Endothelial cell of umbilical vein (primary cell): ENCODE results near the gene COLGALT1. TPM values are rescaled to one million over a fixed set of nuclear protein-coding genes. Genes with fewer than 3 reads are reported as not detected.

Source experiments
- BruUV-seq: library from RNA; stranded (reverse); fragments of 400-500 nt; replicated peaks from 2 replicates; lab custom pipeline; 2021; lab: Mats Ljungman, UMichigan
- CTCF ChIA-PET: fragments of 300-600, 350-600 bp; sonication (Branson Sonifier 250); formaldehyde crosslinking; loops from one replicate; lab custom pipeline; 2021; ENCODE audit warnings: antibody characterized with exemption, inconsistent platforms; lab: Charles Lee
- POLR2A ChIA-PET: fragments of 300-600, 350-600 bp; sonication (Branson Sonifier 250); formaldehyde crosslinking; loops from one replicate; lab custom pipeline; 2021; ENCODE audit warnings: antibody characterized with exemption, inconsistent platforms; lab: Charles Lee
- DNase-seq: peaks from one replicate; pipeline ENCODE4 v3.0.0-alpha.2; 2011; ENCODE audit warnings: low read depth, low spot score
- FAIRE-seq: peaks from 2 replicates; lab custom pipeline; 2011; peaks lifted over from hg19 to GRCh38; lab: Jason Lieb, UNC
- H2AFZ ChIP-seq: 2 replicates; pipeline ENCODE4 v1.6.0; 2012; ENCODE audit warnings: low read depth, low read length, control low read depth, inconsistent platforms
- H3K27ac ChIP-seq: 2 replicates; pipeline ENCODE4 v1.5.1; 2011; ENCODE audit warnings: low read depth, mild to moderate bottlenecking, control low read depth, low read length, moderate library complexity; ENCODE audit not compliant: insufficient read depth
- H3K27me3 ChIP-seq, 2 experiments: 2 replicates each; pipeline versions ENCODE4 v1.6.0 to v1.6.1; 2011; ENCODE audit warnings: low read length in 2 of 2, mixed read lengths in 1 of 2; ENCODE audit not compliant: control insufficient read depth in 2 of 2, insufficient read depth in 2 of 2
- H3K36me3 ChIP-seq, 2 experiments: 2 replicates in 1 of 2; 3 replicates in 1 of 2; pipeline ENCODE4 v1.5.1; 2011; ENCODE audit warnings: low read length in 2 of 2, mild to moderate bottlenecking in 1 of 2, moderate library complexity in 1 of 2; ENCODE audit not compliant: control insufficient read depth in 2 of 2, insufficient read depth in 2 of 2; ENCODE audit errors: extremely low read depth in 1 of 2
- H3K4me1 ChIP-seq: 3 replicates; pipeline ENCODE4 v1.5.1; 2011; ENCODE audit warnings: mild to moderate bottlenecking, low read length; ENCODE audit not compliant: control insufficient read depth, insufficient read depth; ENCODE audit errors: extremely low read depth
- H3K4me2 ChIP-seq: 2 replicates; pipeline ENCODE4 v1.6.1; 2011; ENCODE audit warnings: low read length, control low read depth, mixed read lengths; ENCODE audit not compliant: insufficient read depth
- H3K4me3 ChIP-seq, 3 experiments: fragments of 200-600 bp in 1 of 3; sonication (generic), shearing (Covaris generic) in 1 of 3; replicated peaks in 1 of 3; 2 replicates each; pipeline ENCODE4 v1.5.1; 2011 to 2016; ENCODE audit warnings: control low read depth in 3 of 3, low read length in 3 of 3, mild to moderate bottlenecking in 2 of 3, inconsistent platforms in 1 of 3, low read depth in 1 of 3, moderate library complexity in 1 of 3; ENCODE audit not compliant: insufficient read depth in 1 of 3
- H3K79me2 ChIP-seq: 2 replicates; pipeline ENCODE4 v1.6.0; 2012; ENCODE audit warnings: low read length, inconsistent platforms; ENCODE audit not compliant: control insufficient read depth, insufficient read depth
- H3K9ac ChIP-seq: replicated peaks from 2 replicates; pipeline ENCODE3; 2011; ENCODE audit warnings: low read length, control low read depth; ENCODE audit not compliant: insufficient read depth; ENCODE audit errors: extremely low read depth
- H3K9me1 ChIP-seq: replicated peaks from 3 replicates; pipeline ENCODE4 v1.6.0; 2011; ENCODE audit warnings: mild to moderate bottlenecking, low read length; ENCODE audit not compliant: control insufficient read depth, insufficient read depth; ENCODE audit errors: extremely low read depth
- H3K9me3 ChIP-seq: replicated peaks from 2 replicates; pipeline ENCODE4 v1.5.1; 2012; ENCODE audit warnings: low read length, inconsistent platforms; ENCODE audit not compliant: control insufficient read depth, insufficient read depth
- H4K20me1 ChIP-seq: replicated peaks from 2 replicates; pipeline ENCODE3; 2011; ENCODE audit warnings: mild to moderate bottlenecking, low read length; ENCODE audit not compliant: control insufficient read depth, insufficient read depth; ENCODE audit errors: extremely low read depth
- CTCF ChIP-seq, 2 donors: IDR thresholded peaks; 1 replicate in 1 of 2; 2 replicates in 1 of 2; pipeline ENCODE4 v1.5.1; 2011; ENCODE audit warnings: low read length in 2 of 2, mild to moderate bottlenecking in 2 of 2, moderate library complexity in 2 of 2, control low read depth in 1 of 2, inconsistent platforms in 1 of 2, low read depth in 1 of 2; ENCODE audit not compliant: insufficient read depth in 1 of 2; ENCODE audit errors: extremely low read depth in 1 of 2
- EZH2 ChIP-seq: IDR thresholded peaks from 2 replicates; pipeline ENCODE4 v1.6.1; 2012; ENCODE audit warnings: borderline replicate concordance, low read depth, mild to moderate bottlenecking, moderate library complexity, low read length, inconsistent platforms; ENCODE audit not compliant: severe bottlenecking
- FOS ChIP-seq: IDR thresholded peaks from 2 replicates; pipeline ENCODE4 v1.6.1; 2011; ENCODE audit warnings: mild to moderate bottlenecking, low read length, moderate library complexity, borderline replicate concordance; ENCODE audit not compliant: insufficient read depth
- GATA2 ChIP-seq: IDR thresholded peaks from 2 replicates; pipeline ENCODE4 v1.7.0; 2011; ENCODE audit warnings: low read depth, mild to moderate bottlenecking, moderate library complexity, mixed read lengths, low read length; ENCODE audit not compliant: insufficient read length, insufficient read depth
- MAX ChIP-seq: IDR thresholded peaks from 2 replicates; pipeline ENCODE4 v1.6.1; 2011; ENCODE audit not compliant: insufficient read depth, insufficient read length
- MYC ChIP-seq: IDR thresholded peaks from one replicate; pipeline ENCODE4 v1.6.1; 2011; ENCODE audit warnings: mild to moderate bottlenecking, low read depth, low read length
- POLR2A ChIP-seq: IDR thresholded peaks from 2 replicates; pipeline ENCODE4 v1.6.1; 2012; ENCODE audit warnings: low read depth, mild to moderate bottlenecking, control low read depth, low read length
- POLR2AphosphoS5 ChIP-seq: IDR thresholded peaks from 2 replicates; pipeline ENCODE4 v1.6.1; 2012; ENCODE audit warnings: low read depth, mild to moderate bottlenecking, control low read depth, low read length, moderate library complexity; ENCODE audit not compliant: insufficient read depth
- dilution Hi-C: fragments of 300-500 bp; cut with MboI; formaldehyde crosslinking; loops from one replicate; pipeline ENCODE4 v1.15.0; 2019; ENCODE audit warnings: low sequenced_read_pairs; ENCODE audit not compliant: extremely low pct_ligation_motif_present
- intact Hi-C: fragments of 100-400 bp; cut with micrococcal nuclease; formaldehyde crosslinking; loops from one replicate; pipeline ENCODE4 v1.10.0; 2022
- polyA plus RNA-seq, 4 experiments: library from polyadenylated mRNA; depleted of rRNA in 3 of 4; stranded (reverse) in 3 of 4; unstranded in 1 of 4; fragments of >200 nt; gene quantifications; 2 replicates each; pipeline versions ENCODE4 v1.2.1 to v1.2.3, GENCODE V29; 2011 to 2012; ENCODE audit warnings: missing spikeins in 1 of 4
- total RNA-seq: library from RNA; stranded (reverse); gene quantifications from 2 replicates; pipeline ENCODE4 v1.2.3, GENCODE V29; 2021

Gene COLGALT1
- total and polyA plus RNA-seq, 2 donors (not counting 3 experiments of a cell fraction or from before 2014, with no cell fraction given) = 263 to 355 TPM

DNA sequence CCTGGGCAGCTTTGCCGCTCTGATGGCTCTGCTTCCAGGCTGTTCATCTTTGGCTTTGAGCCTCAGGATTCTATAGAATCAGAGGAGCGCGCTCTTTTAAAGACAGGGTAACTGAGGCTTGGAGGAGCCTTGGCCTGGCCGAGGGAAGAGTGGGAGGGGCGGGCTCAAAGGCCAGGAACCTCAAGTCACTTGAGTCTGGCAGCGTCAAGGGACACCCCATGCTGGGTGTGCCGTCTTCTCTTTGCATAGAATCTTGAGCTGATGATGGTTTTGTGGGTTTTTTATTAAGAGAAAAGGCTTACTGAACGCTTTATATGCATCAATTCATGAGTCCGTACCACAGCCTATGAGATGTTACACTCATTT lies 42.9 kb upstream of the COLGALT1 start:
- H3K79me2 ChIP-seq = peaks cover 38% of the 10 kb centered on the region
- CTCF ChIA-PET = interaction anchor here (2.2 to 8.4 kb wide), 2 partner anchors 15 to 44 kb away, joined by 6 to 67 read pairs; no protein-coding TSS in a partner anchor

More for the DNA sequence above, 42.9 kb upstream of the COLGALT1 start:
- peak overlapping the region; percentile 14 for H3K27ac ChIP-seq
- H2AFZ ChIP-seq = peak overlapping the region; percentile 25
- peaks cover 3% of the 10 kb centered on the region for H3K9me3 ChIP-seq
- peak overlapping the region; percentile 8 to 82 (median 81) for H3K4me3 ChIP-seq
- peaks cover 13% of the 10 kb centered on the region for H3K4me1 ChIP-seq
- POLR2A ChIA-PET = interaction anchor here (1.0 kb wide), 1 partner anchor 10 kb away, joined by 6 read pairs; no protein-coding TSS in a partner anchor
- H3K4me2 ChIP-seq = peak overlapping the region; percentile 90
- intact Hi-C loops = no loop called here
- H3K36me3 ChIP-seq = peaks cover 0 to 6% of the 10 kb centered on the region in 2 experiments
- dilution Hi-C loops = no loop called here
- DNase-seq = no peak
- peak overlapping the region; percentile 86 for H3K9ac ChIP-seq
- no peaks in the 10 kb centered on the region for H3K27me3 ChIP-seq
- no peaks in the 10 kb centered on the region for H4K20me1 ChIP-seq
- no peak for FAIRE-seq
- no TSS peak for BruUV-seq
- H3K9me1 ChIP-seq = no peaks in the 10 kb centered on the region
- TF ChIP-seq EZH2 (no peak), CTCF (IDR thresholded peaks at IDR 0.05; ENCODE audit: extremely low read depth in 1 of 2, insufficient read depth in 1 of 2, low read depth in 1 of 2, low read length in 2 of 2) (no peak), FOS (no peak), GATA2 (no peak), MYC (no peak), POLR2A (no peak), POLR2AphosphoS5 (no peak), MAX (no peak)
